Measurements from ENCODE around the gene TKTL2. TPM values are rescaled to one million over a fixed set of nuclear protein-coding genes. Genes with fewer than 3 reads are reported as not detected.

The TKTL2 gene, protein sequence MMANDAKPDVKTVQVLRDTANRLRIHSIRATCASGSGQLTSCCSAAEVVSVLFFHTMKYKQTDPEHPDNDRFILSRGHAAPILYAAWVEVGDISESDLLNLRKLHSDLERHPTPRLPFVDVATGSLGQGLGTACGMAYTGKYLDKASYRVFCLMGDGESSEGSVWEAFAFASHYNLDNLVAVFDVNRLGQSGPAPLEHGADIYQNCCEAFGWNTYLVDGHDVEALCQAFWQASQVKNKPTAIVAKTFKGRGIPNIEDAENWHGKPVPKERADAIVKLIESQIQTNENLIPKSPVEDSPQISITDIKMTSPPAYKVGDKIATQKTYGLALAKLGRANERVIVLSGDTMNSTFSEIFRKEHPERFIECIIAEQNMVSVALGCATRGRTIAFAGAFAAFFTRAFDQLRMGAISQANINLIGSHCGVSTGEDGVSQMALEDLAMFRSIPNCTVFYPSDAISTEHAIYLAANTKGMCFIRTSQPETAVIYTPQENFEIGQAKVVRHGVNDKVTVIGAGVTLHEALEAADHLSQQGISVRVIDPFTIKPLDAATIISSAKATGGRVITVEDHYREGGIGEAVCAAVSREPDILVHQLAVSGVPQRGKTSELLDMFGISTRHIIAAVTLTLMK
- total RNA-seq: not detected in 2 replicates

DNA sequence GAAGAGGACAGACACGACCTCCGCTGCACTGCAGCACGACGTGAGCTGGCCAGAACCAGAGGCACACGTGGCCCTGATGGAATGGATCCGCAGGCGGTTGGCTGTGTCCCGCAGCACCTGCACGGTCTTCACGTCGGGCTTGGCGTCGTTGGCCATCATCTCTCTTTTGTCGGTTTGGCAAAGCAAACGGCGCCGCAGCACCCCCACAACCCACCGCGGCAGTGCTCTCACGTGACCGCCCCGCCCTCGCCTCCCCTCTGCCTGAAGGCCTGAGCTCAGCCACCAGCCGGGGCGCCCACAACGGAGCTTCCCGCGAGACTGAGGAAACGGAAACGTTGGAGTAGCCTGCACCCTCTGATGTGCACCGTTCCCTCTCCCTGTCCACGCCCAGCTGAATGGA is at the start of gene TKTL2:
TSS of gene TKTL2 (minus strand) at position 179 of the 400 bp plus-strand sequence. CDS start at position 159, 20 bp downstream.

DNA sequence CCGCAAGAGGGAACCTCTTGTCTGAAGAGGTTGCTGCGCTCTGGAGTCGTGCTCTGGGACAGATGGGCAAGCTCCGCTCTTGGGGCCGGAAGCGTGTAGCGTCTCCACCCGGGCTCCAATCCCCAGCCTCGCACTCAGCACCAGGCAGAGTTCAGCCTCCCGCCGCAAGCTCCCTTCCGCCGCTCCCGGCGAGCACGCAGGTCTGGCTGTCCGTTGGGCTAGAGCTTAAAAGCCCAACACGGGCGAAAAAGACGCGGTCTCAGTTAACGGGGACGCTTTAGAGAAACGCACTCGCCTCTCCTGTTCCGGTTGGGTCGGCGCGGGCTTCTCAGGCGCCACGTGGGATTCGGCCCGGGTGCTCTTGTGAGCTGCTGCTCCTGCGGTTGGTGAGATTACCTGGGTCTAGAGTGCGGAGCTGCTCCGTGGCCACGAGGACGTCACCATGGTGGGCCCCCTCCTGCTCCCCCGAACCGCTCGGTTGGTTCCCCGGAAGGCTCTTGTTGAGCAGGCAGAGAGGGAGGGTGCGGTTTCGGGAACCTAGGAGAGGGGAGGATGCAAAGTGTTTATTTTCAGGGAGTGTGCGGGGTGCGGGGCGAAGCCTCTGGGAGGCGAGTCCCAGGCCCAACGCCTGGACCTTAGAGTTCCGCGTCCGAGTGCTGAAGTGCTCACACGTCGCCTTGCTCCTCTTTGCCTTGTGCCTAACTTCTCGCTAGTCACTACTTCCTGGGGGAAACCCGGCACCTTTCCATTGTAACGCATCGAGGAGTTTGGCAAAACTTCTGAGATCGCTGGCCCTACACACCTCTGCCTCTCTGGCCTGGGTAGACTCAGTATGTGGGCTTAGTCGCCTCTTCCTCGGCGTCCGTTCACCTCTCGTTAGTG is 21.0 kb upstream of the TKTL2 start, which contains the start of gene TMA16:
TSS of gene TMA16 (plus strand) at position 331 of the 882 bp plus-strand sequence. CDS start at position 443, 112 bp downstream.

Other genes with a start within 250 kb of the TKTL2 start
- not detected in 2 replicates for gene NPY1R, start 141.2 kb downstream of the TKTL2 start, total RNA-seq
- not detected in 2 replicates for gene NPY5R, start 129.9 kb downstream of the TKTL2 start, total RNA-seq
- gene TMA16, start 20.9 kb upstream of the TKTL2 start, total RNA-seq: 22.6 and 46.7 TPM in 2 replicates